ENCODE measurements around the gene UBQLN2.
"Not testable (repeated sequence)": the region's sequence is repeated elsewhere in the genome, so short reads cannot be mapped to it uniquely, and the experiment has no call there.

Gene UBQLN2

DNA sequence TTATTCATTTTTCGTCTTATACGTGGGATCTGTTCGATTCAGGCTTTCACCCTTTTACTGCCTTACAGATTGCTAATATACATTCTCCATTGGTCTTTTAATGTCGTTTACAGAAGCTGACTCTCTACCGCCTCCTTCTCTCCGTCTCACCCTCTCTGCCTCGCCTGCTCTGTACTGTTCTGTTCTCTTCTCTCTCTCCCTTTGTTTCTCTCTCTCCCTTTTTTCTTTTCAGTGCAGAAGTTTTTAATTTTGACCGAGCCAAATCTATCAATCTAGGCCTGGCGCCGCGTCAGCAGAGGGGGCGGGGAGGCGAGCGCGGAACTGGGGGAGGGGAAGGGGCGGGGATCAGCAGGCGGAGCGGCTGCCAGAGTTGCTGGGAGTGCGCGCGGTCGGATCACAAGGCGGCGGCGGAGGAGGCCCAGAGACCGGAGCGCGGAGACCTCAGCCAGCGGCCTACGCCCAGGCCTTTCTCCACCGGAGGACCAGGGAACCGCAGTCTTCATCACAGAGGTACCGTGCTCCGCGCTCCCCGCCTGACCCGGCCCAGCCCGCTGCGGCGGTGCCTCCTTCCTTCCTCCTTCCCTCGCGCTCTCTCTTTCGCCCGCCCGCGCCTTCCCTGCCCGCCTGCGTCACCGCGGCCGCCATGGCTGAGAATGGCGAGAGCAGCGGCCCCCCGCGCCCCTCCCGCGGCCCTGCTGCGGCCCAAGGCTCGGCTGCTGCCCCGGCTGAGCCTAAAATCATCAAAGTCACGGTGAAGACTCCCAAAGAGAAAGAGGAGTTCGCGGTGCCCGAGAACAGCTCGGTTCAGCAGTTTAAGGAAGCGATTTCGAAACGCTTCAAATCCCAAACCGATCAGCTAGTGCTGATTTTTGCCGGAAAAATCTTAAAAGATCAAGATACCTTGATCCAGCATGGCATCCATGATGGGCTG lies at the start of gene UBQLN2:
Gene UBQLN2, plus strand, starts transcription at position 397 of the 931 bp plus-strand sequence. Its CDS starts 247 bp downstream, at position 644.
- DNase-seq (ENCODE audit: extremely low spot score): peak; percentile 64
- TF ChIP-seq ARNT (IDR thresholded peaks at IDR 0.05) (no peak), TARDBP (IDR thresholded peaks at IDR 0.05) (peak; percentile 47; the same call in 1 of the 2 replicates)
- TF ChIP-seq, protein P1, sequence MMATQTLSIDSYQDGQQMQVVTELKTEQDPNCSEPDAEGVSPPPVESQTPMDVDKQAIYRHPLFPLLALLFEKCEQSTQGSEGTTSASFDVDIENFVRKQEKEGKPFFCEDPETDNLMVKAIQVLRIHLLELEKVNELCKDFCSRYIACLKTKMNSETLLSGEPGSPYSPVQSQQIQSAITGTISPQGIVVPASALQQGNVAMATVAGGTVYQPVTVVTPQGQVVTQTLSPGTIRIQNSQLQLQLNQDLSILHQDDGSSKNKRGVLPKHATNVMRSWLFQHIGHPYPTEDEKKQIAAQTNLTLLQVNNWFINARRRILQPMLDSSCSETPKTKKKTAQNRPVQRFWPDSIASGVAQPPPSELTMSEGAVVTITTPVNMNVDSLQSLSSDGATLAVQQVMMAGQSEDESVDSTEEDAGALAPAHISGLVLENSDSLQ (IDR thresholded peaks at IDR 0.05): peak; percentile 79
- ChIA-PET POLR2A (interaction anchor here (1.3 kb wide), 1 partner anchor 165 kb away, joined by 6 read pairs; the partner anchor contains the start of gene NBDY), CTCF (no interaction called here)

DNA sequence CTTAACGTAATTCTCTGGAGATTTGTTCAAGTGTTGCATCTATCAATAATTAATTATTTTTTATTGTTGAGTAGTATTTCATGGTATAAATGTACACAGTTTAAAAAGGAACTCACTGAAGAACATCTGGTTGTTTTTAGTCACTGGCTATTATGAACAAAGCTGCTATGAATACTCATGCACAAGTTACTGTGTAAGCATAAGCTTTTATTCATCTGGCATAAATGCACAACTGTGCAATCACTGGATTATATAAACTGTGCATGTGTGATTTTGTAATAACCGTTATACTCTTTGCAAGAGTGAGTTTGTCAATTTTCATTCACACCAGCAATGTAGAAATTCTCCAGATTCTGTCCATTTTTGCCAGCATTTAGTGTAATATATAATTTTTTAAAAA lies 43.8 kb upstream of the UBQLN2 start:
- no peak for DNase-seq (ENCODE audit: extremely low spot score)
- POLR2A ChIA-PET: no interaction called here
- CTCF ChIA-PET: no interaction called here
- TF ChIP-seq LEF1 (IDR thresholded peaks at IDR 0.05; ENCODE audit: borderline replicate concordance): no peak
- no peak for TF ChIP-seq TARDBP (IDR thresholded peaks at IDR 0.05)
- no peak for TF ChIP-seq ARNT (IDR thresholded peaks at IDR 0.05)
- no peak for TF ChIP-seq HDGF (IDR thresholded peaks at IDR 0.05; ENCODE audit: borderline replicate concordance)
- TF ChIP-seq FOXM1 (IDR thresholded peaks at IDR 0.05; ENCODE audit: borderline replicate concordance): no peak
- TF ChIP-seq SUZ12 (IDR thresholded peaks at IDR 0.05): no peak
- no peak for TF ChIP-seq ELF4 (IDR thresholded peaks at IDR 0.05)
- TF ChIP-seq NFRKB (IDR thresholded peaks at IDR 0.05): no peak
- TF ChIP-seq CTBP1 (IDR thresholded peaks at IDR 0.05; ENCODE audit: borderline replicate concordance): no peak
- TF ChIP-seq FOXK2 (IDR thresholded peaks at IDR 0.05): no peak
- TF ChIP-seq BHLHE40 (IDR thresholded peaks at IDR 0.05; ENCODE audit: borderline replicate concordance): no peak
- no peak for TF ChIP-seq L3MBTL2 (conservative IDR thresholded peaks at IDR 0.05)
- TF ChIP-seq FOXA1 (IDR thresholded peaks at IDR 0.05): no peak
- no peak for TF ChIP-seq ZNF384 (IDR thresholded peaks at IDR 0.05)
- no peak for TF ChIP-seq SP1 (IDR thresholded peaks at IDR 0.05)
- TF ChIP-seq, protein P1 (IDR thresholded peaks at IDR 0.05): no peak

DNA sequence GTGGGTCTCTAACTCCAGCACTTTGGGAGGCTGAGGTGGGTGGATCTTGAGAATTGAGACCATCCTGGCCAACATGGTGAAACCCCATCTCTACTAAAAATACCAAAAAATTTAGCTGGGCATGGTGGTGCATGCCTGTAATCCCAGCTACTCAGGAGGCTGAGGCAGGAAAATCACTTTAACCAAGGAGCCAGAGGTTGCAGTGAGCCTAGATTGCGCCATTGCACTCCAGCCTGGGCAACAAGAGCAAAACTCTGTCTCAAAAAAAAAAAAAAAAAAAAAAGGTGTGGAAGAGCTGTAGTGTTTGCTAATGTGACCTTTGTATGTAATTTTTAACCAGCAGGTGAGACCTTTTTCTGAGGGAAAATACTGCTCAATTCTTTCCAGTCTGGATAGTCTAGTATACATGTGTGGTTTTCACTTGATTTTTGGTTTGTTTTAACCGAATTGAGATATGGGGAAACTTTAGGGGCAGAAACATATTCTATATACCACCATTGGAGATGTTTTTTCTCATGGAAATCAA lies 33.9 kb upstream of the UBQLN2 start:
- POLR2A ChIA-PET; CTCF ChIA-PET; DNase-seq (ENCODE audit: extremely low spot score): not testable (repeated sequence)

DNA sequence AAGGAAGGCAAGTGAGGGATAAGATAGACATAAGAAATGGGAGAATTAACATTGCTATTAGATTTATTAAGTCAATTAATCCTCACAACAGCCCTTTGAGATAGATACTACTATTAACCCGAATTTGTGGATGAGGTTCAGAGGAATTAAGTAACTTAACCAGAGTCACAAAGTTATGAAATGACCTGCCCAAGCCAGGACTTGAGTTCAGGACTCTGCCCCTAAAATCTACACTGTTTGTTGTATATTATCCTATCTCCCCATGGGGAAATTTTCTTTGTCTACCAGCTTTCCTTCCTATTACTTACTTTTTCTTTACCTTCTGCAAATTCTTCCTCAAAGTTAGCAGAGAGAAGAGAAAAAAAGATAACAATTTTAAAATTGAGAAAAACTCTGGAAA lies 33.4 kb upstream of the UBQLN2 start:
- no peak for TF ChIP-seq SP1 (IDR thresholded peaks at IDR 0.05)
- no peak for TF ChIP-seq ARNT (IDR thresholded peaks at IDR 0.05)
- no peak for TF ChIP-seq FOXK2 (IDR thresholded peaks at IDR 0.05)
- TF ChIP-seq, protein P1 (IDR thresholded peaks at IDR 0.05): no peak
- no peak for TF ChIP-seq CTBP1 (IDR thresholded peaks at IDR 0.05; ENCODE audit: borderline replicate concordance)
- no peak for TF ChIP-seq TARDBP (IDR thresholded peaks at IDR 0.05)
- ChIA-PET CTCF (no interaction called here), POLR2A (no interaction called here)
- no peak for DNase-seq (ENCODE audit: extremely low spot score)

DNA sequence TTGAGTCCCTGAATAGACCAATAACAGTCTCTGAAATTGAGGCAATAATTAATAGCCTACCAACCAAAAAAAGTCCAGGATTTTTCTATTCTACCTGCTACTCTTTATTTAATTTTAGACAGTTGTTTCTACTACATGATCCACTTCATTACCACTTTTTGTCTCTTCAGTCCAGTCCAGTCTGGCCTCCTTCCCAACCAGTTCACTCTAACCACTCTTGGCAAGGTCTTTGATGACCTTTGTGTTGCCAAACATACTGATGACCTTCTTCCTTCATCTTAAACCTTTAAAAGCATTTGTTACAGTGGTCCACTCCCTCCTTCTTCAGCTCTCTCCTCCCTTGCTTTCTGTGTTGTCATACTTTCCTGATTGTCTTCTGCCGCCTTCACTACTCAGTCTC lies 12.8 kb upstream of the UBQLN2 start:
- TF ChIP-seq TARDBP (IDR thresholded peaks at IDR 0.05) (no peak), ZNF384 (IDR thresholded peaks at IDR 0.05) (no peak), FOXM1 (IDR thresholded peaks at IDR 0.05; ENCODE audit: borderline replicate concordance) (no peak), L3MBTL2 (conservative IDR thresholded peaks at IDR 0.05) (no peak), FOXK2 (IDR thresholded peaks at IDR 0.05) (no peak), NFRKB (IDR thresholded peaks at IDR 0.05) (no peak), BHLHE40 (IDR thresholded peaks at IDR 0.05; ENCODE audit: borderline replicate concordance) (no peak), ELF4 (IDR thresholded peaks at IDR 0.05) (no peak), SUZ12 (IDR thresholded peaks at IDR 0.05) (no peak), FOXA1 (IDR thresholded peaks at IDR 0.05) (no peak), HDGF (IDR thresholded peaks at IDR 0.05; ENCODE audit: borderline replicate concordance) (no peak), ARNT (IDR thresholded peaks at IDR 0.05) (no peak)
- TF ChIP-seq, protein P1 (IDR thresholded peaks at IDR 0.05): no peak
- no peak for DNase-seq (ENCODE audit: extremely low spot score)
- ChIA-PET CTCF (no interaction called here), POLR2A (no interaction called here)

DNA sequence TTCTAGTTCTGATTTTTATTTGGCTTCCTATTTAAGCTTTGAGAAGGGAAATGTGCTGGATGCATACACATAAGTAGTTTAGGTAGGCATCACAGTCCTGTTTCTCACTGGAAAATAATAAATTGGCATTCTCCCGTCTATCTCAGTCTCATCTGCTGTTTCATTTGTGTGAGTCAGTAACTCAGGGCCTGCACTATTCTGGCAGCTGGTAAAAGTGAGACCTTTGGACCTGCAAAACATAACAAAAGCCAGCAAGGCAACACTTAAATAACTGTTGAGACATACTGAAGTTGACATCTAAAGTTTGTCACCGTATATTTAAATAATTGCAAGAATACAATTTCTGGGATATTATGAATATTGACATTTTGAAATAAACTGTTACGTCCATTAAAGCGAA lies 8.6 kb upstream of the UBQLN2 start:
- no peak for DNase-seq (ENCODE audit: extremely low spot score)
- ChIA-PET CTCF (no interaction called here), POLR2A (no interaction called here)
- TF ChIP-seq NFRKB (IDR thresholded peaks at IDR 0.05) (no peak), CTBP1 (IDR thresholded peaks at IDR 0.05; ENCODE audit: borderline replicate concordance) (no peak), BHLHE40 (IDR thresholded peaks at IDR 0.05; ENCODE audit: borderline replicate concordance) (no peak), ELF4 (IDR thresholded peaks at IDR 0.05) (no peak)
